ENCODE measurements around the gene EXOC3L4. TPM values are rescaled to one million over a fixed set of nuclear protein-coding genes. Genes with fewer than 3 reads are reported as not detected.

The EXOC3L4 gene
- total RNA-seq, 1 donor from 2014 or later, result 8.6 TPM

DNA sequence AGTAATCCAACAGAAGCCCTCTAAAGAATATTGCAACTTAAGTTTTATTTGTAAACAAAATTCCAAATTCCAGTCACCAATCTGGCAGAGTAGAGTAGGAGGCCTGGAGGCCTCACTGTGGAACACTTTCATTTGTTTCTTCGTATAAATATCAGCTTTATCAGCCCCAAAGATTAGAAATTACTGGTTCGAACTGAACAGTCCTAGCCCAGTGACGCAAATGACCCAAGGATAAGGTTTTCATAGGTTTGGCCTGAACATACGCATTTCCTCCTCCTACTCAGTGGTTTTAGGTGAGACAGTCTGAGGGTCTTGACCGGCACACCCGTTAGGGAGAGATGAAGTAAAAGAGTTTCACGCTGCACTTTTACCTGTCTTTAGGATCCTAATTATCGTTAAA lies 38.8 kb upstream of the EXOC3L4 start:
- intact Hi-C loops (cut with DNase I), result loop anchor here (10.0 kb wide), 1 partner anchor 81 kb away; no protein-coding TSS in a partner anchor
- peaks cover 62% of the 10 kb centered on the region for H3K4me1 ChIP-seq
- peak overlapping the region; percentile 87 for H3K27ac ChIP-seq
- TF ChIP-seq POLR2AphosphoS5 (IDR thresholded peaks at IDR 0.05; ENCODE audit: insufficient read depth in 1 of 2, low read depth in 1 of 2), result no peak
- TF ChIP-seq POLR2A (IDR thresholded peaks at IDR 0.05), result no peak
- TF ChIP-seq CTCF (IDR thresholded peaks at IDR 0.05), result no peak
- peak overlapping the region; percentile 86 to 99 for H3K4me3 ChIP-seq
- no peaks in the 10 kb centered on the region for H3K9me3 ChIP-seq
- H3K36me3 ChIP-seq, result no peaks in the 10 kb centered on the region
- no peak for DNase-seq (ENCODE audit: extremely low spot score in 2 of 2)
- H3K27me3 ChIP-seq, result no peaks in the 10 kb centered on the region

GRCh38 chr14:103056322-103057027 lies 38.0 kb upstream of the EXOC3L4 start:
- H3K9me3 ChIP-seq, result no peaks in the 10 kb centered on the region
- H3K27me3 ChIP-seq, result no peaks in the 10 kb centered on the region
- TF ChIP-seq POLR2A (IDR thresholded peaks at IDR 0.05) (no peak), POLR2AphosphoS5 (IDR thresholded peaks at IDR 0.05; ENCODE audit: insufficient read depth in 1 of 2, low read depth in 1 of 2) (no peak), CTCF (IDR thresholded peaks at IDR 0.05) (no peak)
- peak overlapping the region; percentile 86 to 99 for H3K4me3 ChIP-seq
- no peaks in the 10 kb centered on the region for H3K36me3 ChIP-seq
- peak overlapping the region; percentile 87 for H3K27ac ChIP-seq
- H3K4me1 ChIP-seq, result peaks cover 54% of the 10 kb centered on the region
- intact Hi-C loops (cut with DNase I), result loop anchor here (10.0 kb wide), 1 partner anchor 82 kb away; no protein-coding TSS in a partner anchor
- no peak for DNase-seq (ENCODE audit: extremely low spot score in 2 of 2)

DNA sequence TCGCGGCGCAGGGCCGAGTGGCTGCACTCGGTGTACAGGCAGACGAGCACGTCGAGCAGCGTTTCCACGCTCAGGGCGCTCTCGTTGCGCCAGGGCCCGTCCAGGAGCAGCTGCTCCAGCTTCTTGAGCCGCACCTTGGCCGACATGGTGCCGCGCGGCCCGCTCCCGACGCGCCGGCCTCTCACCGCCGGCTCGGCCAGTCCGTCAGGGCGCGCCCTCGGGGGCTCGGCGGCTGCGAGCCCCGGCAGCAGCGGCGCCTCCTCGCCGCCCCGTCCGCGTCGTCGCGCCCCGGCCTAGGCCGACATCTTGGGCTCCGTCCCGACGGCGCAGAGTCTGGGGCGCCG lies 37.5 kb upstream of the EXOC3L4 start:
- TF ChIP-seq POLR2AphosphoS5 (IDR thresholded peaks at IDR 0.05; ENCODE audit: insufficient read depth in 1 of 2, low read depth in 1 of 2) (no peak), CTCF (IDR thresholded peaks at IDR 0.05) (no peak), POLR2A (IDR thresholded peaks at IDR 0.05) (no peak)
- peaks cover 52% of the 10 kb centered on the region for H3K4me1 ChIP-seq
- H3K27me3 ChIP-seq, result no peaks in the 10 kb centered on the region
- no peak for DNase-seq (ENCODE audit: extremely low spot score in 2 of 2)
- H3K27ac ChIP-seq, result peak overlapping the region; percentile 87
- no peaks in the 10 kb centered on the region for H3K9me3 ChIP-seq
- peak overlapping the region; percentile 86 to 99 for H3K4me3 ChIP-seq
- intact Hi-C loops (cut with DNase I), result loop anchor here (10.0 kb wide), 1 partner anchor 82 kb away; no protein-coding TSS in a partner anchor
- H3K36me3 ChIP-seq, result no peaks in the 10 kb centered on the region

- TF ChIP-seq CTCF (IDR thresholded peaks at IDR 0.05), result no peak
- TF ChIP-seq POLR2AphosphoS5 (IDR thresholded peaks at IDR 0.05; ENCODE audit: insufficient read depth in 1 of 2, low read depth in 1 of 2), result peak in 1 of 2 donors; percentile 80
- peak in 1 of 2 donors; percentile 23 for TF ChIP-seq POLR2A (IDR thresholded peaks at IDR 0.05)
- H3K4me1 ChIP-seq, result peaks cover 50% of the 10 kb centered on the region
These were observed 37.0 kb upstream of the EXOC3L4 start, which contains the start of gene CDC42BPB for GRCh38 chr14:103057372-103058163. TSS of gene CDC42BPB (minus strand) at chr14:103057549. CDS start at chr14:103057173, 376 bp downstream.

More at GRCh38 chr14:103057372-103058163, 37.0 kb upstream of the EXOC3L4 start, which contains the start of gene CDC42BPB:
- Histone ChIP-seq H3K27me3 (no peaks in the 10 kb centered on the region), H3K4me3 (peak within 1 kb of the TSS; percentile 86 to 99), H3K36me3 (no peaks in the 10 kb centered on the region), H3K27ac (peak within 1 kb of the TSS; percentile 92), H3K9me3 (no peaks in the 10 kb centered on the region)
- intact Hi-C loops (cut with DNase I), result loop anchor here (10.0 kb wide), 1 partner anchor 83 kb away; no protein-coding TSS in a partner anchor
- no peak for DNase-seq (ENCODE audit: extremely low spot score in 2 of 2)
